GM18907 (cell line): ENCODE data around the gene NEK4.

Source experiments
- ATAC-seq: cut with Tn5 transposase; IDR thresholded peaks from one replicate; pipeline ENCODE4 v1.9.1; 2021; ENCODE audit warnings: mild to moderate bottlenecking, moderate library complexity; ENCODE audit not compliant: unreplicated experiment

The NEK4 gene

DNA sequence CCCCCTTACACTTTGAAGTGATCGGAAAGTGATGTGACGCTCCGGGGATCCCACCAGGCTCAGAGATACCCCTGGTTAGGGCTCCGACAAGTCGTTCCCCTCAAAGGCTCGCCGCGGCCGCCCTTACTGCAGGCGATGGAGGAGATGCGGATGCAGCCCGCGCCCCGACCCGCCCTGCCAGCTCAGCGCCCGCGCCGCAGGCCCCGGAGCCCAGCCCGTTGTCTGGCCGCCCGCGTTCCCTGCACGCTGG is 65.4 kb downstream of the NEK4 start:
- ATAC-seq, result no peak

- ATAC-seq, result peak; percentile 22
Measured at GRCh38 chr3:52704611-52705437, 65.9 kb downstream of the NEK4 start.

DNA sequence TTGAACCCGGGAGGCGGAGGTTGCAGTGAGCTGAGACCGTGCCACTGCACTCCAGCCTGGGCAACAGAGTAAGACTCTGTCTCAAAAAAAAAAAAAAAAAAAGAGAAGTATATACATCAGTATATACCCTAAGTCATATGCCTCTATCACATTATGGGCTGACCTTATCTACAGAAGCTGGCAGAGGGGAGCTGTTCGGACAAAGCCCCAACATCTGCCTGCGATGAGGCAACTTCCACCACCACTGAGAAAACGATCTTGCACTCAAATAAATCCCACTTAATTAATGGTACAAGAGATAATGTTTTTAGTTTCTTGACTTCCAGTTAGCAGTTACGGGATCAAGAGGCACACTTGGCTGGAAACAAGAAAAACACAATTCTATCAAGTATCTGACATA is 67.4 kb downstream of the NEK4 start:
- no peak for ATAC-seq

GRCh38 chr3:52697632-52697965 is 73.1 kb downstream of the NEK4 start:
- ATAC-seq, result no peak

GRCh38 chr3:52696830-52697631 is 73.7 kb downstream of the NEK4 start:
- no peak for ATAC-seq

- no peak for ATAC-seq
Measured at GRCh38 chr3:52695798-52696671, 74.7 kb downstream of the NEK4 start.

DNA sequence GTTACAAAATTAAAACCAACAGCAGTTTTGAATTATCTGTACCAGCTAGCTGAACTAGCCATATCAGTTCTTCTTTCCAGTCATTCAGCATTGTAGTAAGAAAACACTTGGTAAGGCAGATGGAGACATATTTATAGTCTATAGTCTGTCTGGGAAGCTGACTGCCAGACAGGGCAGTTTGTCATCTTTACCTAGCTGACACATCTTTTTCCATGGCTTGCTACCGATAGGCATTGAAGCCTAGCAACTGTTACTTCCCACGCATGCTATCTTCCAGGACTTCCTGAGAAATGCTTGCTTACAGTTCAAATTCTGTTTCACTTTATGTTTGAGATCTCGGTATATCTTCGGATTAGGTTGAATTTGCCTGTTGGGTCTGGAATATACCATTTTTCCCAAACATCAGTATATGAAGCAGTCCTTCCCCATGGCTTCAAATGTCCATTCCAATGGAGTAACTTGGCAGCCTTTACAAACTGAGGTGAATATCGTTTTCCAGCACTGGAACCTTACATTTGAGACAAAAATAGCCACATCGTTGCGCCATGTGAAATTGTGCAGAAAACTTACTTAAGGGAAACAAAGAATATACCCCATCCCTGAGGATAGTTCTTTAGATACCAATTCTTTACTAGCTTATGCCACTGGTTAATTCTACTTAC is 76.1 kb downstream of the NEK4 start:
- no peak for ATAC-seq

- ATAC-seq, result no peak
Measured at GRCh38 chr3:52693071-52693470, 77.7 kb downstream of the NEK4 start.

- no peak for ATAC-seq
Measured at GRCh38 chr3:52690560-52690959, 80.2 kb downstream of the NEK4 start.

GRCh38 chr3:52689151-52689550 is 81.6 kb downstream of the NEK4 start:
- no peak for ATAC-seq

DNA sequence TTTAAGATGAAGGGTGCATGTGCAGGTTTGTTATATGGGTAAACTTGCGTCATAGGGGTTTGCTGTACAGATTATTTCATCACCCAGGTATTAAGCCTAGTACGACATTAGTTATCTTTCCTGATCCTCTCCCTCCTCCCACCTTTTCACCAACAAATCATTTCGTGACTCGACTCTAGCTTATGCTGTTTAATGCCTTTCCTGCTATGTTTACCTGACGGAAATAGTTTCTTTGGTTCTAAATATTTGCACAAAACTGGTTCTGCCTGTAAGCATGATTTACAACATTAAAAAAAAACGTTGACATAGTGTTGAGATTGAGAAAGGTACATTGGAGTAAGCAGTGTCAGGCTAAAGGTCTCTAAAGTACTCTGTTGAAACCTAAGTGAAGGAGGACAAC is 82.5 kb downstream of the NEK4 start:
- no peak for ATAC-seq

DNA sequence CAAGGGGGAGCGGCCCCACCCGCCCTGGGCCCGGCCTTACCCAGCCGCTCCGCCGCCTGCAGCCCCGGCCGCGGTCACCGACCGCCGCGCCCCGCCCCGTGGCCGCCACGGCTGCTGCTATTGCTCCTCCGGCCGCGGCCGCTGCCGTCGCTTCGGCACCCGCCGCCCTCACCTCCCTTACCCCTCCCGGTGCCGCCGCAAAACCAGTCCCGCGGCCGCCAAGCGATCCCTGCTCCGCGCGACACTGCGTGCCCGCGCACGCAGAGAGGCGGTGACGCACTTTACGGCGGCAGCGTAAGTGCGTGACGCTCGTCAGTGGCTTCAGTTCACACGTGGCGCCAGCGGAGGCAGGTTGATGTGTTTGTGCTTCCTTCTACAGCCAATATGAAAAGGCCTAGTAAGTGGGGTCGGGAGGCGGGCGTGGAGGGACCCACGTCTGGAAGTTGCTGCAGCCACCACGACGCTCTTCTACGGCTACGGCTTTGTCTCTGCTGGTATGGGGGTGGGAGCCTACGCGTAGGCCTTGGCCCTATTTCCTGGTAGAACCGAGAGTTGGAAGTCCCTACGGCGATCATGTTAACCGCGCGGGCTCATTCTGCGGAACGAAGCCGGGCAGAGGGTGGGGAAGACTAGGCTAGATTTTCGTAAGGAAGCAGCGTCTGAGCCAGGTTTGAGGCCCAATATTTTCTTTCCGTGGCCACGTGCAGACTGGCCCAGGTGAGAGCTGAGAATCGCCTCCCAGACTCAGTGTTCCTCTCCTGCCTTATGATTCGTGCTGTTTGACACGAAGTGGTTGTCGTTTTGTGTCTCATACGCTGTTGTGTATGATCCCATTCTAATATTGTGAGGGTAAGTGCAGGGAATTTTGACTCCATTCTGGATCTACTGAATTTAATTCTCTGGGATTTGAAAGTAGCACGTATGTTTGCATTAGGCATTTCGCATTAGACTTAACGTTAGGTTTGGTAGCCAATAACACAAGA is 84.7 kb downstream of the NEK4 start, which contains the start of the genes GNL3 and PBRM1:
GNL3 (plus strand) TSS at position 324 of the 983 bp plus-strand sequence; CDS start at position 385, 61 bp downstream.
PBRM1 (minus strand) TSS at position 205 of the 983 bp plus-strand sequence.
- ATAC-seq, result peak; percentile 76

GRCh38 chr3:52685285-52685708 is 85.4 kb downstream of the NEK4 start:
- peak; percentile 81 for ATAC-seq

DNA sequence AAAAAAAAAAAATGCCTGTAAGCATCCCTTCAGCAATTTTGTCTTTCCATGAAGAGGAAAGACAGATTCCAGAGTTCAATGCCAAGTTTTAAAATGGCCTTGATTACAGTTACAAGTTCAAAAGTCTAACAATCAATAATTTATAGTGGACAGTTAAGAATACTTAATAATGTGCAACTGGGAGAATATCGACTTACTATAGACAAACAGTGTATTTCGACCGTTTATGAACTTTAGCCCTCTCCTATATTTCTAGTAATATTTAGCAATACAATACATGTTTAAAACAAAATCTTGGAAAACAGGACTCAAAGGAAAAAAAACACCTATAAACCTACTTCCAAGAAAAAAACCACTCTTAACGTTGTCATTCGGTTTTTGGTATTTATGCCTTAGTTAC is 86.6 kb downstream of the NEK4 start:
- no peak for ATAC-seq

DNA sequence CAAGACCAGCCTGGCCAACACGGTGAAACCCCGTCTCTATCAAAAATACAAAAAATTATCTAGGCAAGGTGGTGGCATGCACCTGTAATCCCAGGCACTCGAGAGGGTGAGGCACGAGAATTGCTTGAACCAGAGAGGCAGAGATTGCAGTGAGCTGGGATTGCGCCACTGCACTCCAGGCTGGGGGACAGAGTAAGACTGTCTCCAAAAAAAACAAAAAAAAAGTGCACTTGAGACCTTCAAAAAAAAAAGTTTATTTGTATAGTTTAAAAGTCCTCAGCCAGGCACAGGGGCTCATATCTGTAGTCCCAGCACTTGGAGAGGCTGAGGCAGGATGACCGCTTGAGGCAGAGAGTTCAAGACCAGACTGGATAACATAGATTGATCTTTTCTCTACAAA is 87.1 kb downstream of the NEK4 start:
- no peak for ATAC-seq

- no peak for ATAC-seq
Measured at GRCh38 chr3:52682016-52682415, 88.7 kb downstream of the NEK4 start.

- no peak for ATAC-seq
Measured at GRCh38 chr3:52681596-52681995, 89.1 kb downstream of the NEK4 start.

DNA sequence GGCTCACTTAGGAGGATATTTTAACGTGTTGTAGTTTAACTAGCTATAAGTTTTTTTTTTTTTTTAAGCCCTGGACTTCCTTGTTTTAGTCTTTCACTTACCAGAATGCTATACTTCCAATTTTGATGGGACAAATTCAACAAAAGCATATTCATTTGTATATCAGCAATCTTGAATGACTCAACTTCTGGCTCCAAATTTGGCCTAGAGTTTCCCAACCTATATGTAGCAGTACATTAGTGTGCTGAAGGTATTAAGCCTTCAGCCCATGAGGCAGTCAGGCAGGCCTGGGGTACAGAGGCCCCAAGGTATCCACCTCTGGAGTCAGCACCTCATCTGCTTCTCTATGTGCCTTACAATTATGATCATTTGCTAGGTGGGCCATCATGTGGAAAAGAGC is 90.9 kb downstream of the NEK4 start:
- ATAC-seq, result no peak

DNA sequence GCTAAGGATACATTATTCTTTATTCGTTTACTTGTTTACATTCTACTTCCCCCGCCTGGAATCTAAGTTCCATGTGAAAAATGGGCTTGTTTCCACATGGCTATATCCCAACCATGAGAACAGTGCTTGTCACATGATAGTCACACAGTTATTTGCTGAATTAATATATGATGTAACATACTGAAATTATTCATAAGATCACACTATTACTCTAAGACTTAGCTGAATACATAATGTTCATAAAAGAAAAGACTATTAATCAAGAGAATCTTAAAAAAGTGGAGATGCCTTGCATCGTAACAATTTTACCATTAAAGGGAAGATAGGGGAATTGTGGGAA is 91.6 kb downstream of the NEK4 start:
- no peak for ATAC-seq
